Measurements from ENCODE around the gene ARF3.

GRCh38 chr12:48946205-48946604 is 11.1 kb downstream of the ARF3 start:
- TF ChIP-seq POLR2AphosphoS5 (IDR thresholded peaks at IDR 0.05; ENCODE audit: borderline replicate concordance, low read depth, low read length) (no peak), EZH2 (IDR thresholded peaks at IDR 0.05) (no peak)

All from SK-N-MC (cell line).